Endothelial cell of umbilical vein (primary cell): ENCODE results near the gene PRR5. TPM values are rescaled to one million over a fixed set of nuclear protein-coding genes. Genes with fewer than 3 reads are reported as not detected.

ENCODE experiments used
- BruUV-seq: library from RNA; stranded (reverse); fragments of 400-500 nt; replicated peaks from 2 replicates; lab custom pipeline; 2021; lab: Mats Ljungman, UMichigan
- CTCF ChIA-PET: fragments of 300-600, 350-600 bp; sonication (Branson Sonifier 250); formaldehyde crosslinking; loops from one replicate; lab custom pipeline; 2021; ENCODE audit warnings: antibody characterized with exemption, inconsistent platforms; lab: Charles Lee
- POLR2A ChIA-PET: fragments of 300-600, 350-600 bp; sonication (Branson Sonifier 250); formaldehyde crosslinking; loops from one replicate; lab custom pipeline; 2021; ENCODE audit warnings: antibody characterized with exemption, inconsistent platforms; lab: Charles Lee
- DNase-seq: peaks from one replicate; pipeline ENCODE4 v3.0.0-alpha.2; 2011; ENCODE audit warnings: low read depth, low spot score
- FAIRE-seq: peaks from 2 replicates; lab custom pipeline; 2011; peaks lifted over from hg19 to GRCh38; lab: Jason Lieb, UNC
- H2AFZ ChIP-seq: 2 replicates; pipeline ENCODE4 v1.6.0; 2012; ENCODE audit warnings: low read depth, low read length, control low read depth, inconsistent platforms
- H3K27ac ChIP-seq: 2 replicates; pipeline ENCODE4 v1.5.1; 2011; ENCODE audit warnings: low read depth, mild to moderate bottlenecking, control low read depth, low read length, moderate library complexity; ENCODE audit not compliant: insufficient read depth
- H3K27me3 ChIP-seq, 2 experiments: 2 replicates each; pipeline versions ENCODE4 v1.6.0 to v1.6.1; 2011; ENCODE audit warnings: low read length in 2 of 2, mixed read lengths in 1 of 2; ENCODE audit not compliant: control insufficient read depth in 2 of 2, insufficient read depth in 2 of 2
- H3K36me3 ChIP-seq, 2 experiments: 2 replicates in 1 of 2; 3 replicates in 1 of 2; pipeline ENCODE4 v1.5.1; 2011; ENCODE audit warnings: low read length in 2 of 2, mild to moderate bottlenecking in 1 of 2, moderate library complexity in 1 of 2; ENCODE audit not compliant: control insufficient read depth in 2 of 2, insufficient read depth in 2 of 2; ENCODE audit errors: extremely low read depth in 1 of 2
- H3K4me1 ChIP-seq: 3 replicates; pipeline ENCODE4 v1.5.1; 2011; ENCODE audit warnings: mild to moderate bottlenecking, low read length; ENCODE audit not compliant: control insufficient read depth, insufficient read depth; ENCODE audit errors: extremely low read depth
- H3K4me2 ChIP-seq: 2 replicates; pipeline ENCODE4 v1.6.1; 2011; ENCODE audit warnings: low read length, control low read depth, mixed read lengths; ENCODE audit not compliant: insufficient read depth
- H3K4me3 ChIP-seq, 3 experiments: fragments of 200-600 bp in 1 of 3; sonication (generic), shearing (Covaris generic) in 1 of 3; replicated peaks in 1 of 3; 2 replicates each; pipeline ENCODE4 v1.5.1; 2011 to 2016; ENCODE audit warnings: control low read depth in 3 of 3, low read length in 3 of 3, mild to moderate bottlenecking in 2 of 3, inconsistent platforms in 1 of 3, low read depth in 1 of 3, moderate library complexity in 1 of 3; ENCODE audit not compliant: insufficient read depth in 1 of 3
- H3K79me2 ChIP-seq: 2 replicates; pipeline ENCODE4 v1.6.0; 2012; ENCODE audit warnings: low read length, inconsistent platforms; ENCODE audit not compliant: control insufficient read depth, insufficient read depth
- H3K9ac ChIP-seq: replicated peaks from 2 replicates; pipeline ENCODE3; 2011; ENCODE audit warnings: low read length, control low read depth; ENCODE audit not compliant: insufficient read depth; ENCODE audit errors: extremely low read depth
- H3K9me1 ChIP-seq: replicated peaks from 3 replicates; pipeline ENCODE4 v1.6.0; 2011; ENCODE audit warnings: mild to moderate bottlenecking, low read length; ENCODE audit not compliant: control insufficient read depth, insufficient read depth; ENCODE audit errors: extremely low read depth
- H3K9me3 ChIP-seq: replicated peaks from 2 replicates; pipeline ENCODE4 v1.5.1; 2012; ENCODE audit warnings: low read length, inconsistent platforms; ENCODE audit not compliant: control insufficient read depth, insufficient read depth
- H4K20me1 ChIP-seq: replicated peaks from 2 replicates; pipeline ENCODE3; 2011; ENCODE audit warnings: mild to moderate bottlenecking, low read length; ENCODE audit not compliant: control insufficient read depth, insufficient read depth; ENCODE audit errors: extremely low read depth
- EZH2 ChIP-seq: IDR thresholded peaks from 2 replicates; pipeline ENCODE4 v1.6.1; 2012; ENCODE audit warnings: borderline replicate concordance, low read depth, mild to moderate bottlenecking, moderate library complexity, low read length, inconsistent platforms; ENCODE audit not compliant: severe bottlenecking
- FOS ChIP-seq: IDR thresholded peaks from 2 replicates; pipeline ENCODE4 v1.6.1; 2011; ENCODE audit warnings: mild to moderate bottlenecking, low read length, moderate library complexity, borderline replicate concordance; ENCODE audit not compliant: insufficient read depth
- JUN ChIP-seq: IDR thresholded peaks from 2 replicates; pipeline ENCODE4 v1.6.1; 2011; ENCODE audit warnings: borderline replicate concordance, low read depth; ENCODE audit not compliant: insufficient read length, insufficient read depth
- MYC ChIP-seq: IDR thresholded peaks from one replicate; pipeline ENCODE4 v1.6.1; 2011; ENCODE audit warnings: mild to moderate bottlenecking, low read depth, low read length
- POLR2A ChIP-seq: IDR thresholded peaks from 2 replicates; pipeline ENCODE4 v1.6.1; 2012; ENCODE audit warnings: low read depth, mild to moderate bottlenecking, control low read depth, low read length
- POLR2AphosphoS5 ChIP-seq: IDR thresholded peaks from 2 replicates; pipeline ENCODE4 v1.6.1; 2012; ENCODE audit warnings: low read depth, mild to moderate bottlenecking, control low read depth, low read length, moderate library complexity; ENCODE audit not compliant: insufficient read depth
- dilution Hi-C: fragments of 300-500 bp; cut with MboI; formaldehyde crosslinking; loops from one replicate; pipeline ENCODE4 v1.15.0; 2019; ENCODE audit warnings: low sequenced_read_pairs; ENCODE audit not compliant: extremely low pct_ligation_motif_present
- intact Hi-C: fragments of 100-400 bp; cut with micrococcal nuclease; formaldehyde crosslinking; loops from one replicate; pipeline ENCODE4 v1.10.0; 2022
- polyA plus RNA-seq, 4 experiments: library from polyadenylated mRNA; depleted of rRNA in 3 of 4; stranded (reverse) in 3 of 4; unstranded in 1 of 4; fragments of >200 nt; gene quantifications; 2 replicates each; pipeline versions ENCODE4 v1.2.1 to v1.2.3, GENCODE V29; 2011 to 2012; ENCODE audit warnings: missing spikeins in 1 of 4
- total RNA-seq: library from RNA; stranded (reverse); gene quantifications from 2 replicates; pipeline ENCODE4 v1.2.3, GENCODE V29; 2021
- TF ChIP-seq, protein P1 (sequence below): IDR thresholded peaks from 2 replicates; pipeline ENCODE4 v1.6.1; 2011; ENCODE audit not compliant: insufficient read depth, insufficient read length
- TF ChIP-seq, protein P2 (sequence below), 2 donors: IDR thresholded peaks; 1 replicate in 1 of 2; 2 replicates in 1 of 2; pipeline ENCODE4 v1.5.1; 2011; ENCODE audit warnings: low read length in 2 of 2, mild to moderate bottlenecking in 2 of 2, moderate library complexity in 2 of 2, control low read depth in 1 of 2, inconsistent platforms in 1 of 2, low read depth in 1 of 2; ENCODE audit not compliant: insufficient read depth in 1 of 2; ENCODE audit errors: extremely low read depth in 1 of 2

PRR5 gene
- total and polyA plus RNA-seq, 2 donors (not counting 3 experiments of a cell fraction or from before 2014, with no cell fraction given), result 4.3 to 9.0 TPM

DNA sequence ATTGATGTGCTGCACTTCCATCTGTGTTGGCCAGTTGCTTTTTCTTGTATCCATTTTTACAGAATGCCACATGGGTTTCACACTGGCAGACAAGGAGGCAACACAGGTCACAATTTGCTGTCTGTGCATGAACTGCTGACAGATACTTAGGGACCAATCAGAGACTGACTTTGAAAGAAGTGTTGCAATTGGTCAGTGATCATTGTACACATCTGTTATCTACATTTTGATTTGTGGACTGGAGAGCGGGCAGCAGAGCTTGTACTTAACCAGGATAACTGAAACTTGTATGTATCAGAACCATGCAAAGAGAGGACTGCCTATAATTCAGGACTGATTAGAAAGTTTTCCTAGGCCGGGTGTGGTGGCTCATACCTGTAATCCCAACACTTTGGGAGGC is 21.8 kb downstream of the PRR5 start:
- H3K4me1 ChIP-seq, result no peaks in the 10 kb centered on the region
- no TSS peak for BruUV-seq
- dilution Hi-C loops (no loop called here), intact Hi-C loops (no loop called here)
- no peak overlapping the region for H3K9ac ChIP-seq
- ChIA-PET CTCF (no interaction called here), POLR2A (no interaction called here)
- H3K4me3 ChIP-seq, result no peak overlapping the region
- H2AFZ ChIP-seq, result no peak overlapping the region
- H3K4me2 ChIP-seq, result no peak overlapping the region
- no peaks in the 10 kb centered on the region for H3K9me3 ChIP-seq
- no peaks in the 10 kb centered on the region for H3K9me1 ChIP-seq
- H3K27me3 ChIP-seq, result no peaks in the 10 kb centered on the region
- DNase-seq (peak; percentile 50), FAIRE-seq (no peak)
- no peak overlapping the region for H3K27ac ChIP-seq
- TF ChIP-seq, protein P1, sequence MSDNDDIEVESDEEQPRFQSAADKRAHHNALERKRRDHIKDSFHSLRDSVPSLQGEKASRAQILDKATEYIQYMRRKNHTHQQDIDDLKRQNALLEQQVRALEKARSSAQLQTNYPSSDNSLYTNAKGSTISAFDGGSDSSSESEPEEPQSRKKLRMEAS, result no peak
- no peak for TF ChIP-seq POLR2AphosphoS5
- no peak for TF ChIP-seq JUN
- TF ChIP-seq POLR2A, result no peak
- TF ChIP-seq, protein P2, sequence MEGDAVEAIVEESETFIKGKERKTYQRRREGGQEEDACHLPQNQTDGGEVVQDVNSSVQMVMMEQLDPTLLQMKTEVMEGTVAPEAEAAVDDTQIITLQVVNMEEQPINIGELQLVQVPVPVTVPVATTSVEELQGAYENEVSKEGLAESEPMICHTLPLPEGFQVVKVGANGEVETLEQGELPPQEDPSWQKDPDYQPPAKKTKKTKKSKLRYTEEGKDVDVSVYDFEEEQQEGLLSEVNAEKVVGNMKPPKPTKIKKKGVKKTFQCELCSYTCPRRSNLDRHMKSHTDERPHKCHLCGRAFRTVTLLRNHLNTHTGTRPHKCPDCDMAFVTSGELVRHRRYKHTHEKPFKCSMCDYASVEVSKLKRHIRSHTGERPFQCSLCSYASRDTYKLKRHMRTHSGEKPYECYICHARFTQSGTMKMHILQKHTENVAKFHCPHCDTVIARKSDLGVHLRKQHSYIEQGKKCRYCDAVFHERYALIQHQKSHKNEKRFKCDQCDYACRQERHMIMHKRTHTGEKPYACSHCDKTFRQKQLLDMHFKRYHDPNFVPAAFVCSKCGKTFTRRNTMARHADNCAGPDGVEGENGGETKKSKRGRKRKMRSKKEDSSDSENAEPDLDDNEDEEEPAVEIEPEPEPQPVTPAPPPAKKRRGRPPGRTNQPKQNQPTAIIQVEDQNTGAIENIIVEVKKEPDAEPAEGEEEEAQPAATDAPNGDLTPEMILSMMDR (IDR thresholded peaks at IDR 0.05; ENCODE audit: extremely low read depth in 1 of 2, insufficient read depth in 1 of 2, low read depth in 1 of 2, low read length in 2 of 2), result no peak
- TF ChIP-seq EZH2, result no peak
- TF ChIP-seq MYC, result no peak
- TF ChIP-seq FOS, result no peak
- no peaks in the 10 kb centered on the region for H3K36me3 ChIP-seq
- no peaks in the 10 kb centered on the region for H4K20me1 ChIP-seq
- H3K79me2 ChIP-seq, result no peaks in the 10 kb centered on the region
